ENCODE measurements around the gene SEC14L3. TPM values are rescaled to one million over a fixed set of nuclear protein-coding genes. Genes with fewer than 3 reads are reported as not detected.

The SEC14L3 gene
- total RNA-seq, 1 experiment from 2014 or later, result not detected

- no peaks in the 10 kb centered on the region for H3K27me3 ChIP-seq
- H3K36me3 ChIP-seq, result peaks cover 14% of the 10 kb centered on the region; the same call in 1 of the 2 replicates
- DNase-seq, result no peak
- H3K4me1 ChIP-seq, result no peaks in the 10 kb centered on the region
- no peaks in the 10 kb centered on the region for H3K9me3 ChIP-seq (replicated peaks)
- no peak overlapping the region for H3K27ac ChIP-seq
- H3K4me3 ChIP-seq, result no peak overlapping the region
Observed at GRCh38 chr22:30414525-30415047, 57.2 kb downstream of the SEC14L3 start.

DNA sequence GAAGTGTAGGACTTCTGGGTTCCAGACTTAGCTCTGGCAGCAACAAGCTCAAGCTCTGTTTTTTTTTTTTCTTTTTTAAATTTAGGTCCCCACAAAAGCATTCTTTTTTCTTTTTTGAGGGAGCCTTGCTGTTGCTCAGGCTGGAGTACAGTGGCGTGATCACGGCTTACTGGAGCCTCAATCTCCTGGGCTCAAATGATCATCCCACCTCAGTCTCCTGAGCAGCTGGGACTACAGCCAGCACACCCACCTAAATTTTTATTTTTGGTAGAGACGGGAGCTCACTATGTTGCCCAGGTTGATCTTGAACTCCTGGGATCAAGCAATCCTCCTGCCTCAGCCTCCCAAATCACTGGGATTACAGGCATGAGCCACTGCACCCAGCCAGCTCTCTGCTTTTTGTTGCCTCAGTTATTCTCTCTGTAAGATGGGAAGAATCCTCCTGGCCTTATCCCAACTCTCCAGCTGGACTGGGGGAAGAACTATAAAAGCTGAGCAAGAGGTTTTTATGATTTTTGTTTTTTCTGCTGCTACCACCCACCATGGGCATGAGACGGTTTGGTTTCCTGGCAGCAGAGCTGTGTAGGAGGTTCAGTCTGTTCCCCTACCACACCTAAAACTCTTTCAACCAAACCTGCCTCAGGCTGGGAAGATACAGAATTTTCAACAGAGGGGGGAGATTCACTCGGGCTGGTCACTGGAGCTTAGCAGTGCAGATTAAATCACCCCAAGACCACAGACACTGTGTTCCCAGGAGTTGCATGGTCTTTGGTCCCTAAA lies 57.9 kb downstream of the SEC14L3 start:
- Histone ChIP-seq H3K36me3 (peaks cover 12% of the 10 kb centered on the region; the same call in 1 of the 2 replicates), H3K9me3 (replicated peaks) (no peaks in the 10 kb centered on the region), H3K27me3 (no peaks in the 10 kb centered on the region), H3K4me3 (no peak overlapping the region), H3K4me1 (no peaks in the 10 kb centered on the region), H3K27ac (no peak overlapping the region)
- DNase-seq, result no peak

- peaks cover 7% of the 10 kb centered on the region; the same call in 1 of the 2 replicates for H3K36me3 ChIP-seq
- H3K9me3 ChIP-seq (replicated peaks), result no peaks in the 10 kb centered on the region
- H3K4me3 ChIP-seq, result no peak overlapping the region
- no peak overlapping the region for H3K27ac ChIP-seq
- H3K27me3 ChIP-seq, result no peaks in the 10 kb centered on the region
- no peak for DNase-seq
- no peaks in the 10 kb centered on the region for H3K4me1 ChIP-seq
Observed at GRCh38 chr22:30413001-30413400, 58.8 kb downstream of the SEC14L3 start.

DNA sequence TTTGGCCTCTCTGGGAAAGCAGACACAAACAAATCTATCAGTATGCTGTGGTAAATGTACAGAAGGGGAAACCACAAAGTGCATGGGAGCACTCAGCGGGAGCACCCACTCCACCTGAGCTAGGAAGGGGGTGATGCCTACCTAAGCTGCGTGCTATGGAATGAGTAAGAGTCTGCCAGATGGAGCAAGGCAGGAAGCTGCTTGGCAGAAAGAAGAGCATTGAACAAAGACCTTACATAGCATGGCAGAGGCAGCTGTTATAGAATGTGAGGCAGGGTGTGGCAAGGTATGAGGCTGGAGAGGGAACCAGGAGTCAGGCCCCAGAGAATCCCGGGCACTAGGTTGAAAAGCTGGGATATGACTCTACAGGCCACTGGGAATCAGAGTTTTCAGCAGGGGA lies 60.0 kb downstream of the SEC14L3 start:
- Histone ChIP-seq H3K9me3 (replicated peaks) (no peaks in the 10 kb centered on the region), H3K4me3 (no peak overlapping the region), H3K27ac (no peak overlapping the region), H3K27me3 (no peaks in the 10 kb centered on the region), H3K4me1 (no peaks in the 10 kb centered on the region), H3K36me3 (peaks cover 1% of the 10 kb centered on the region; the same call in 1 of the 2 replicates)
- DNase-seq, result no peak

Other genes with a start within 250 kb of the SEC14L3 start
- 1.1 and 1.7 TPM in 2 replicates for gene LIF, start 225.3 kb downstream of the SEC14L3 start, total RNA-seq (2014; rRNA removed; shearing (Covaris generic))
- not detected in 2 replicates for gene OSM, start 205.2 kb downstream of the SEC14L3 start, total RNA-seq (2014; rRNA removed; shearing (Covaris generic))
- 1.2 and 2.1 TPM in 2 replicates for gene CASTOR1, start 182.5 kb downstream of the SEC14L3 start, total RNA-seq (2014; rRNA removed; shearing (Covaris generic))
- 4.8 and 5.8 TPM in 2 replicates for gene TBC1D10A, start 145.1 kb downstream of the SEC14L3 start, total RNA-seq (2014; rRNA removed; shearing (Covaris generic))
- 45.2 and 64.7 TPM in 2 replicates for gene SF3A1, start 115.1 kb downstream of the SEC14L3 start, total RNA-seq (2014; rRNA removed; shearing (Covaris generic))
- gene CCDC157, start 115.0 kb downstream of the SEC14L3 start, total RNA-seq (2014; rRNA removed; shearing (Covaris generic)), result 1.2 TPM in 2 replicates
- 4.1 and 7.3 TPM in 2 replicates for gene RNF215, start 84.6 kb downstream of the SEC14L3 start, total RNA-seq (2014; rRNA removed; shearing (Covaris generic))
- 1.4 and 3.4 TPM in 2 replicates for gene SEC14L2, start 75.0 kb downstream of the SEC14L3 start, total RNA-seq (2014; rRNA removed; shearing (Covaris generic))
- 19.6 and 25.5 TPM in 2 replicates for gene MTFP1, start 46.2 kb downstream of the SEC14L3 start, total RNA-seq (2014; rRNA removed; shearing (Covaris generic))
- gene SEC14L4, start 33.7 kb upstream of the SEC14L3 start, total RNA-seq (2014; rRNA removed; shearing (Covaris generic)), result not detected in 2 replicates
- not detected in 2 replicates for gene SEC14L6, start 74.7 kb upstream of the SEC14L3 start, total RNA-seq (2014; rRNA removed; shearing (Covaris generic))
- not detected in 2 replicates for gene GAL3ST1, start 102.6 kb upstream of the SEC14L3 start, total RNA-seq (2014; rRNA removed; shearing (Covaris generic))
- 65.6 and 73.8 TPM in 2 replicates for gene PES1, start 119.9 kb upstream of the SEC14L3 start, total RNA-seq (2014; rRNA removed; shearing (Covaris generic))
- gene TCN2, start 135.2 kb upstream of the SEC14L3 start, total RNA-seq (2014; rRNA removed; shearing (Covaris generic)), result 0.53 and 0.85 TPM in 2 replicates
- gene SLC35E4, start 163.8 kb upstream of the SEC14L3 start, total RNA-seq (2014; rRNA removed; shearing (Covaris generic)), result 1.0 and 1.1 TPM in 2 replicates
- gene DUSP18, start 195.9 kb upstream of the SEC14L3 start, total RNA-seq (2014; rRNA removed; shearing (Covaris generic)), result 0.99 and 1.7 TPM in 2 replicates
- not detected in 2 replicates for gene OSBP2, start 222.9 kb upstream of the SEC14L3 start, total RNA-seq (2014; rRNA removed; shearing (Covaris generic))